ENCODE data around the gene S100A9.

S100A9 gene

GRCh38 chr1:153361480-153362109, 3.9 kb downstream of the S100A9 start:
- DNase-seq = no peak

DNA sequence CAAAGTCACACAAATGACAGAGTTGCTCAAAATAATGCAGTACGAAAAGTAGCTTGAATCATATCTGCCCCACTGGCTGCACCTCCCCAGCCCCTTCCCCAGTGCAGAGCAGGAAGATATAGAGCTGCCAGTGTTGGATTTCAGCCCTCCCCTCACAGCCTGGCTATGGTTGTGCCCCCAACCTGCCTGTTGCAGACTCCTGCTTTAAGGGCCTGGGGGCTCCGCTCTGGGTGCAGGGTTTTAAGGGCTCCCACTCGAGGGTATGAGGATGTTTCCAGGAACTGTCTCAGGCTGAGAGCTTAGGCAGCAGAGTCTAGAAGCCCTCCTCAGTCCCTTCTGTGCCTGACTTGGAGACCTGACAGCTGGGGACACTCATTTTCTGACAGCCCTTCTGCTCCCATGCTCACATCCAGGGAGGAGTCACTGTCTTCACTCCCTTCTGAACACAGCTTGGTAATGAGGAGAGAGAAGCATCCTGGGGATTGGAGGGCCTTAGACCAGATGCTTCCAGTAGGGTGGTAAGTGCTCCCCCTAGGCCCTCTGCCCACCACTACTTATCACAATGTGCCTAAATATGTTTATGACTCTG, 4.6 kb downstream of the S100A9 start:
- DNase-seq = no peak

DNA sequence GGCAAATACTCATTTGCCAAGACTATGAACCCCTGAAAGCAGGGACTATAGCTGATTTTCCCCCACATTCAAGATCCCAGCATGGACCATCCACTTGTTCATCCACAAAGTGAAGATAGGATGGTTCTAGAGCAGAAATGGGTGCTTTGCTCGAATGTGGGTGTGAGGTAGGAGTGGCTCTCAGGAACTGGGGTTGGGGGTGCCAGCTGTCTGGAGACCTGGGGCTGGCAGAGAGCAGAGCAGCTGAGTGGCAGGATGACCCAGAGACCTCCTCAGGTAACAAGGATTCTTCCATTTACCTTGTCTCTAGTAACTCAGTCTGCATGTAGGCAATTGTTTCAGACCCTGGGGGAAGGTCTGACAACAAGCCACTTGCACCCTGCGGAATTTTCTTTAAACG, 6.0 kb downstream of the S100A9 start:
- DNase-seq = no peak

DNA sequence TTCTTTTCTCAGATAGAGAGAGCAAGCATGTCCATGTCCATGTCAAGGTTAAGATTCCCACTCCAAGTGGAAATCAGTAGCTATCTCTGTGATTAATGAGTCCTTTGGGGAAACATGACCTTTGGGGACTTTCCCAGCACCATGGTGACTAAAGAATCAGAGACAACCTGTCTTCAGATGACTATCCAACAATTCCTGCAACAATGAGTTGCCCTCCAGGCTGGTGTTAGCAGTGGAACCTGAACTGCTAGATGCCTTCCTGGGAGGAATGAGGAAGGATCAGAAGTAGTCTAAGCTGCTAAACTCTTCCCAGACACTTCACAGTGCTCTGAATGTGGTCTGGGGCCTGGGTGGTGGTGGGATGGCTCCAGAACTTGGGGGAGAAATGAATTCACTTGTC, 6.5 kb downstream of the S100A9 start:
- DNase-seq = no peak

DNA sequence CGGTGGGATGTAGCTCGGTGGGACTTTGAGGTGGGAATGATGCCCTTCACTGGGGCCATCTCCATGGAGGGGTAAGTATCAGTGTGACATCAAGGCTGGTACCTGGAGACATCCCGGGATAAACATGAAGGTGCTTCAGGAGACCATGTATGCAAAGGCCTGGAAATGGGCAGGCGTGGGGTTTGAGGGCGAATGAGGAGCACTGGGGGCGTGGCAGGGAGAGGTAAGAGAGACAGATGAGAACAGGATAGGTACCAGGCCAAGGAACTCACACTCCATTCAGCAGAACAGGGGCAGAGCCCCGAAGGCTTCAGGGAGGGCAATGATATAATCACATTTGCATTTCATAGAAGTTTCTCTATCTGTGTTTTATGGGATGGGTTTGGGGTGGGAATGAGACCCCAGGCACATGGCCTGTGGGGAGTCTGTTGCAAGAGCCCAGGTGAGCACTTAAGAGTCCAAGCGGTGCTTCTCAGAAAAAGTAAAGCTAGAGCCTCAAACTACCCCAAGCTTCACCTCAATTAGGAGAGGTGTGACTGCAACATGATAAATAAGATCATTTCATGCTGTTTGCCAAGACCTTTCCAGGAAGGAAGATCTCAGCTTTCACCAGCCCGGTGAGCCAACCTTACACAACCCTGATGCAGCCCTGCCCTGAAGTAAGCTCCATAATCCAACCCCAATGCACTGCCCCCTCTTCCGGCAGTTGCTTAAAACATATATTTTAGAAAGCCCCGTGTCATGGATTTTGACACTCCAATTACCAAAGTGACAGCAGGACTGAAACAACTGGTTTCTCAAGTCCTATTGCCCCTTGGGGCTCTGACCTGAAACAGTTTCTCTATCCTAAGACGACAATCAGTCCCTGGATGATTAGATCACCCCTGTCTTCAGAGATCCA, 7.4 kb downstream of the S100A9 start:
- no peak for DNase-seq

DNA sequence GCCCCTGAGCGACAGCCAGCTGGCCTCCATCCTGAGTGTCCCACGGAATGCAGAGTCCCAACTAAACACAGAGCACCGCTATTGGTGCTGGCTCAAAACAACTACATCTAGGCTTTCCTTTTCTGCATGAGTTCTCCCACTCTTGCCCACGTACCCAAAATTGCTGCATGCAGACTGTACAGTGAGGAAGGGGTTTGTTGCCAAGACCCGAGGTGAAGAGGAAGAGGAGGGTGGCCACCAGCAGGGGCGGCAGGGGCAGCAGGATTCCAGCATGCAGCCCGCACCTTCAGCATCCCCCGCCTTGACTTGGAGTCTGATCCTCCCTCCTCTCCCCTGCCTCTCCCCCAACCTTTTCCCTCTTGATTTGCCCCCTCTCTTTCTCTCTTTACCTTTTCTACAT, 8.0 kb downstream of the S100A9 start:
- no peak for DNase-seq

GRCh38 chr1:153366261-153366660, 8.6 kb downstream of the S100A9 start:
- DNase-seq = no peak

DNA sequence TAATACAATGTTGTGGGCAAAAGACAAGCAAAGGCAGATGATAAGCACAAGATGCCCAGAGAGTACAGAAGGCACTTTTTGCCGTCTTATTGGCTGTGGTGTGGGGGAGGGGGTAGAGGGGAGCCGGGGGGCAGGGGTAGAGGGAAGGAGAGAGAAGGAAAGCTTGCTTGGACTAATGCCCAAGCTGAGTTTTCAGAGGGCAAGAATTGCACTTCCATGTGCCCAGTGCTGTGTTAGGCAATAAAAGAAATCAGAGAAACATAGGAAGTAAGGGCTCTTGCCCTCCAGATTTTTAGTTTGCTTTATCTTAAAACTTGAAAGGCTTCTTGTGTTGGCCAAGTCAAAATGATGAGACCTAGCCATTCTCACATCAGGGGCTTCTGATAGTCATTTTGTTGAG, 9.4 kb downstream of the S100A9 start:
- no peak for DNase-seq

DNA sequence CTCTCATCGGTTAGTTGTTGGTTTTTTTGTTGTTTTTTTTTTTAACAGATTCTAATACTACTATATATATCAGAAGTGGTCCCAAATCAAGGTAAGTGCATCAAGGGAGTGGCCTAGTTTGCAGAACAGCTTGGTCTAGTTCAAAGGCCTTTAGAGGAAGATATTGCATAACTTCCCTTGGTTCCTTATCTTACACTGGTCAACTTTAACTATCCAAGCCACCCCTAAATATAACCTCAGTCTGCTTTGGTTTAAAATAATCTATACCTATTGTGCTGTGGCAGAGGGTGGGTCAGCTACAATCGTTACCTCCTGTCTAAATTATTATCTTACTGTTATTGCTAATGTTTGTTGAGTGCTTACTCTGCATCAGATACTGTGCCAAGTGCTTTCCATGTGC, 10.8 kb downstream of the S100A9 start:
- no peak for DNase-seq

DNA sequence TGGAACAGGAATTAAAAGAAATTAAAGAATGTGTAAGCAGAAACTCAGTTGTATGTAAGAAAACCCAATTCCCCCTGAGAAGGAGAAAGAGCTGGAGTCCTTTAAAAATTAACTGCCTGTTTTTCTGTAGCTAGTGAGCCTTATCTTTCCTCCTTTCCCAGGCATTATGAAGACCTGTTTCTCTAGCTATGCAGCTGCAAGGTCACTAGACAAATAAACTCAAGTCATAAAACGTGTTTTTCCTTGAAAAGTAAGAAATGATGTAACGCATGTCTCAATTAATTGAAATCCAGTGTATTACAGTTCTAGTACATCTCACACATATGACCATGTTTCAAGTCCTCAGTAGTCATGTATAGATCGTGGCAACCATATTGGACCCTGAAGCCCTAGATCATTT, 12.5 kb downstream of the S100A9 start:
- DNase-seq = no peak

DNA sequence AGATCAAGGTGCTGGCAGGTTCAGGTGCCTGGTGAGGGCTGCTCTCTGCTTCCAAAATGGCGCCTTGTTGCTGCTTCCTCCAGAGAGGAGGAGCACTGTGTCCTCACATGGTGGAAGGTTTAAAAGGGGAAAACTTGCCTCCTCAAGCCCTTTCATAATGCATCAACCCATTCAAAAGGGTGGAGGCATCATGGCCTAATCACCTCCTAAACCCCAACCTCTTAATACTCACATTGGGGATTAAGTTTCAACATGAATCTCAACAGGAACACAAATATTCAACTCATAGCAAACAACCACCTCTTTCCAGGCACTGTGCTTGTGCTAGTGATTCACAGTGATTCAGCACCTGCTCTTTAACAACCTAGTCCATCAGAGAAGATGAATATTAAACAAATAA, 13.6 kb downstream of the S100A9 start:
- no peak for DNase-seq

DNA sequence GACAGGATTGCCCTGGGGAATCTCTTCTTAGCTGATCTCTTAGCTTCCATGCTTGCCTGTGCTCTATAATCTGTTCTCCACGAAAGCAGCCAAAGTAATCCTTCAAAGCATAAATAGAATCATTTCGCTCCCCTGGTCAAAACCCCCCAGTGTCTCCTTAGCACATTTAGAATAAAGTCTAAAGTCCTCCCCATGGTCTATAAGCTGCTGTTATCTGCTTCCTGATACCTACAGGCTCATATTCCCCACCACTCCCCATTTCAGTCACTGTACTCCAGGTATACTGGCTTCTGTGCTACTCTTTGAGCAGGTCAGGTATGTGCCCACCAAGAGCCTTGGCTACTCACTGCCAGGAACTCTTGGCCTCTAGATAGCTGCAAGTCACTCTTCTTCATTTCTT, 14.9 kb downstream of the S100A9 start:
- no peak for DNase-seq

DNA sequence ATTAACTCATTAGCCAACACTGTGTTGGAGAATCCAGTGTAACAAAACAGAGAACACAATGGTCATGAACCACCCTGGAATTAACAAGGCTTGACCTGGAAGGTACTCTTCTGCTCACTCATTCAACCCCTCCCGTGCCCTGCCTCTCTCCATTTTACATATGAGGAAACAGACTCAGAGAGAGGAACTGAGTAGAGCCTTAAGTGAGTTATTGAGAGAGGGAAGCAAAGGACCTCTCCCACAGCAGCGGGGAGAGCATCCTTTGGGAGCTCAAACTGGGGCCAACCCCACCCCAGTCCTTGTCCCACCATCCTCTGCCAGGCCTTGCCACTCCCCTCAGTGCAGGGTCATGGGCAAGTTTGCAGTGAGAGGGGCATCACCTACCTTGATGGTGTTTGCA, 16.4 kb downstream of the S100A9 start:
- no peak for DNase-seq

DNA sequence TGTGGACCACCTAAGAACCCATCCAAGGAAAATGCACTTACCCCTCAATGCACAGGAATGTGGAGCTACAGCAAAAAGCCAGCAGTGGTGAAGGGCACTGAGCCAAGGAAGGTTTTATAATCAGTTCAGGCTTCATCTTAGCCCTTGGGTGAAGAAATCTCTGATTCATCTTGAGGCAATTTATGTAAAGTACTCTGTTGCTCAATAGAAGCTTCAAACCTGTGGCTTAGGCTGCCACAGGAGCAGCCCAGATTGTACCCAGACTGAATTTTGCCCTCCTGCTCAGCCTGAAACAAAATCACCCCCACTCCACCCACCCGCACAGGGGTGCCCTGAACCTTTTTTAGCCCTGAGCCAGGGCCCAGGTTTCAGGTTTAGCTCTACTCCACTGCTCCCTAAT, 17.9 kb downstream of the S100A9 start, which contains the start of gene S100A12:
Gene S100A12 (minus strand): TSS at position 111 of the 400 bp plus-strand sequence. CDS start 1,029 bp downstream, outside the sequence.
- no peak for DNase-seq

GRCh38 chr1:153379591-153379990, 21.9 kb downstream of the S100A9 start:
- no peak for DNase-seq

DNA sequence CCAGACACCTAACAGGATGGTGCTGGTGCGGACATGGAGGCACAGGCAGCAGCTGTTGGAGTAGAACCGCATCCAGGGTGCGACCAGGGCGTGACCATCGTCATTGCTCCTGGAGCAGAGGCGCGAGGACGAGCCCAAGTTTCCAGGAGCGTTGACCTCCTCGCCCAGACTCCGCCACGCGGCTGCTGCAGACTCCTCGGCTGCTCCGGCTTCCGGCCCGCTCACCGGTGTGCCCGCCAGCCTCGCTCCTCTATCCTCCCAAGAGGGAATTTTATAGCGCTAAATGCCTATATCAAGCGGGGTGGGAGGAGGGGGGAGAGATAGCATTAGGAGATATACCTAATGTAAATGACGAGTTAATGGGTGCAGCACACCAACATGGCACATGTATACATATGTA, 23.1 kb downstream of the S100A9 start:
- DNase-seq = no peak

DNA sequence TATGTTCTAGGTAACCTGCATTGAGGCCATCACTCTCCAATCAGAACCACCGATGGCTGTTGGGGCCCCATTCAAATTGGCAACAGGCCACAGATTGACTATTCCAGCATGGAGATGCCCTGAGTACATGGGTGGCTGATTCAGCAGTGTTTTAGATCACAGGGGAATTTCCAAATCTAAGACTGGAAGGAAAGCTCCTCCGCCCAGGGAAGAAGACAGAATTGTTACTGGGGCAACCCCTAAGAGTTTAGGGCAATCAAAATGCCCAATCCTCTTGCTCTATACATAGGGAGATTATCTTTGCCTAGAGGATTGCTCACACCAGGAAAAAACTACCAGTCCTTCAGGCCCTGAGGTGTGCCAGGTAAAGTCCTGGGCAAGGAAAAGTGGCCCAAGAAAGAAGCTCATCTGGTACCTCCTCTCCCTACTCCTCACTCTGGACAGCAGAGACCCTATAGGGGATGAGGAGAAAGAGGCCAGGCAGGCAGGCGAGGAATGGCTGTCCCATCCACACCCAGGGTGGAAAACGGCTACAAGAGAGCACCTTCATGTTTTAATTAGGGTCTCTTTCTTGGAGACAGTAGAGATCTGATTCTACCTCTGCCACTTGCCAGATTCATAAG, 27.4 kb downstream of the S100A9 start:
- DNase-seq = no peak

DNA sequence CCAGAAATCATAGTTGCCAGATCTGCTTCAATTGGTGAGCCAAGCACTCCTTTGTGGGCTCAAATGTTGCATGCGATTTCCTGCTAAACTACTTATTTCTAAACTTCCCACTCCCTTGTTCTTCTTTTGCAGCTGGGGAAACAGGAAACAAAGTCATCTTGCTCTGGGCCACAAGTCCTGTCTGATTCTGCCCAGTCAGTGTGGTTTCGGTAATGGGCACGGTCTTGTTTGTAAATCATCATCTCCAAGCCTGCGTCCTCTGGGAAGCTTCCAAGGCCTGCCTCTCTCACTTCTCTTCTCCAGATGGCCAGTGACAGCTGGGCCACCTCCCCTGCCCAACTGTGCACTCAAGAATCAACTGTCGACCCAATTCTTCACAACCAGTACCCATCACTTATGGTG, 28.8 kb downstream of the S100A9 start:
- no peak for DNase-seq

GRCh38 chr1:153387001-153387400, 29.3 kb downstream of the S100A9 start:
- DNase-seq = no peak

- no peak for DNase-seq
Measured at GRCh38 chr1:153387785-153388184, 30.1 kb downstream of the S100A9 start.

DNA sequence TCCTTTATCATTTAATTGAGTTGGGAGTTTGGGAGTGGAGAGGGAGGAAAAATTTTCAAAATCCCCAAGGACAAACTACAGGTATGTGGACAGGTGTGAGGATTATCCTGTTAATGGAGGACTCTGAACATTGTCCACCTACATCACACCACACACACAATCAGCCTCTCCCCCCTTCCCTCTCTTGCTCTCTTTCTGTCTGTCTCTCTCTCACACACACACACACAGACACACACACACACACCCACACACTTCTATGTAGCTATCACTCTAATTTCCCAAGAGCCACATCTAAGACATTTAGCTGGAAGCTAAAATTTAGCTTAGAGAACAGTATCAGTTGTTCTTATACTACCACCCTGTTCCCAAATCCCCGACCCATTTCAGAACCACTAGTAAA, 31.7 kb downstream of the S100A9 start:
- DNase-seq = no peak

GRCh38 chr1:153389973-153390879, 32.6 kb downstream of the S100A9 start:
- DNase-seq = no peak
